ENCODE measurements around the gene SPEM3.
"Not testable (repeated sequence)": the region's sequence is repeated elsewhere in the genome, so short reads cannot be mapped to it uniquely, and the experiment has no call there.

The SPEM3 gene

DNA sequence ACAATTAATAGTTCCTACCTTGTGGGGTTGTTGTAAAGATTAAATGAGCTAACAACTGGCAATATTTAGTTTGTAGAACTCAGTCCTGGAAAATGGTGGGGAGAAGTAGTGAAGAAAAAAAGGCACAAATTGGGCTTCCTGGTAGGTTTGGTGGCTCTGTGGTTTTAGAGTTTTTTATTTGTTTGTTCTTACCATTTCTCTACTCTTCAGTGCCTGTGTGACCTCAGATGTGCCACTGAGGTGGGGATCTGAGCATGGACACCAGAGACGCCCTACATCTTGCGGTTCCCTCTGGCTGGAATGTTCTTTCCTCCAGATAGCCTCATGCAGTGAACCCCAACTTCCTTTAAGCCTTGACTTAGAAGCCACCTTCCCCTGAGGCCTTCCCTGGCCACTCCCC is 43.1 kb downstream of the SPEM3 start:
- no peak for DNase-seq (ENCODE audit: low spot score)

DNA sequence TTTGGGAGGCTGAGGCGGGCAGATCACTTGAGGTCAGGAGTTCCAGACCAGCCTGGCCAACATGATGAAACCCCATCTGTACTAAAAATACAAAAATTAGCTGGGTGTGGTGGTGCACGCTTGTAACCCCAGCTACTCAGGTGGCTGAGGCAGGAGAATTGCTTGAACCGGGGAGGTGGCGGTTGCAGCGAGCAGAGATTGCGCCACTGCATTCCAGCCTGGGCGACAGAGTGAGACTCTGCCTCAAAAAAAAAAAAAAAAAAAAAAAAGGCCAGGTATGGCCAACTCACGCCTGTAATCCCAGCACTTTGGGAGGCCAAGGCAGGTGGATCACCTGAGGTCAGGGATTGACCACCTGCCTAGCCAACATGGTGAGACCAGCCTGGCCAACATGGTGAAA is 46.1 kb downstream of the SPEM3 start:
- DNase-seq (ENCODE audit: low spot score): not testable (repeated sequence)

- no peak for DNase-seq (ENCODE audit: low spot score)
Observed at GRCh38 chr17:7475764-7476422, 47.2 kb downstream of the SPEM3 start.

DNA sequence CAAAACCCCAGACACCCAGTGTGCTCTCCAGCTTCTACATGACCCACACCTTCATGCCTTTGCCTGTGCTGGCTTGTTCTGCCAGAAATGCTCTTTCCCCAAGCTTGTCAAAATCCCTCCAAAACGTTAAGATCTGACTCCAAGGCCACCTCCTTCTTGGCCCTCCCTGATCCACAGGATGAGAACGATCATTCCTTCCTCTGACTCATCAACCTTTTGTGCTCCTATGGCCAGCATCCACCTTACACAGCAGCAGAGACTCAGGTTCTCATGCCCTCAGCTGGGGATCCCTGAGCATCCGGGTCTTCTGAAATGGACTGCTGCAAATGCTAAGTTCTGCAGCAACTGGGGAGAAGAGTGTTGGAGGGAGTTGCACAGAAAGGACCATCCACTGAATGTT is 47.8 kb downstream of the SPEM3 start:
- peak; percentile 44 for DNase-seq (ENCODE audit: low spot score)

- no peak for DNase-seq (ENCODE audit: low spot score)
Observed at GRCh38 chr17:7476951-7477350, 48.3 kb downstream of the SPEM3 start.

GRCh38 chr17:7477392-7478275 is 49.0 kb downstream of the SPEM3 start:
- no peak for DNase-seq (ENCODE audit: low spot score)

DNA sequence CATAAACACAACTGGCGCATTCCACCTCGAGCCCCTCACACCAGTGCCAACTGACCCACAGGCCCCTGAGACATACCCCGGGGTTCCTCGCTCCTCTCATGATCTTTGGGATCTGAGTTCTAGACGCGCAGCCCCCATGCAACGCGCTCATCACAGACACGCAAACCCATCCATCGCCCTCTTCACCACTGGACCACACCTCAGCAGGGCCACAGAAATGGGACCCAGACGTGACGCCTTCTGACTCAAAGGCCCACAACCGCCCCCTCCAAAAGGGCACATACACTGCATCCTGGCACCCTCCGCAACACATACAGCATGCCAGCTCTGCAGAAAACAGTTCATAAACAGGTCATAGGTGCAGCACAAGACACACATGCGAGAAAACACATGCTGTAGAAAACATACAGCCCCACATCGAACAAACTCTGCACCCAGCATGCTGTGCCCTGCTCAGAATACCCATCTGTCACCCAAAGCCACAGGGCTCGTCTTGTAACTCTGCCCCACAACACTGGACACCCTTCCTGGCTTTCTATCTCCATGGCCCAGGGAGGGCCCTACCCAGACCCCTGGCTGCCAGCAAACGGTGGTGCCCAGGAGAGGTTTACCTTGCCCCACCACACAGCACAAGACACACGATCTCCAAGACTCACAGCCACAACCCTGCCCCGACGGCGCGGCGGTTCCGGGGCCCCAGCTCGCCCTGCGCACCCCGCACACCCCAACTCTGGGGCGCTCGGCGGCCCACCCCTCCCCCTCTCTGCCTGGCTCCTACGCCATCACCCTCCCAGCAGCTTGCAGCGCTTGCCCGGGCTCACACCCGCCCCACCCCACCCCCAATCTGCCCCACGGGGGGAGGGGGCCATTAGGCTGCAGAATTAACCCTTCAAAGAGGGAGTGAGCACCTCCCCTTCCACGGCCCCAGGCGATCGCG is 49.9 kb downstream of the SPEM3 start:
- DNase-seq (ENCODE audit: low spot score): peak; percentile 38

DNA sequence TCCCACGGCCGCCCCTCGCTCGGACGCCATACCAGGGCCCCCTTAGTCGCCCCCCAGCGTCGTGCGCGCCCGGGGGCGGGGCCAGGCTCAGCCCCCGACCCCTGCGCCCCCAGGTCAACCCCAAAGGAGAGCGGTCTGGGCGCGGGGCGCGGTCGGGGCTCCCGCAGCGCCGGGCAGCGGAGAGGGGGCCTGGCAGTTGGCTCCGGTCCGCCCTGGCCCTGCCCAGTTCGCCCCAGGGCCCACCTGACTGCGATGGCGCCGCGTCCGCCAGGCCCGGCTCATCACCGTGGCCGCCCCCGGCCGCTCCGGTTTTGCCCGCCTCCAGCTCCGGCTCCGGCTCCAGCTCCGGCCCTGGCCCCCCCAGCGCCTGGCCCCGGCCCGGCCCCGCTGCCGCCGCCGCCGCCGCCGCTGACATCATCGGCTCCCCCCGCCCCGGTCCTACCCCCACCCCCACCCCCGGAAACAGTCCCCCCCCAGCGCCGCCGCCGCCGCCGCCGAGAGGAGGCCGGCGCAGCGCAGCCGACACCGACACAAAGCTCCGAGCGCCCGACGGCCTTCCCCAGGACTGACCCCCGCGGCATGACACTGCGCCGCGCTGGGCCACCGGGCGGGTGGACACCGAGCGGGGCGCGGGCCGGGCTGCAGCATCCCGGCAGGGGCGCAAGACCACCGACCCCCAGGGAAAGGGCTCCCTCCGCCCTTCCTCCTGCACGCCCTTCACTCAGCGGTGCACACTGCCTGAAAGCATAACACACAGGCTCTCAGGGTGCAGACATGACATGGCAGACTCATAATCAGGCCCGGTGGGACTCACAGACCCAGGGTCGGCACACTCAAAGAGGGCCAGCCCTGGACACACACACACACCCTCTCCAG is 50.8 kb downstream of the SPEM3 start, which contains the start of gene ZBTB4:
ZBTB4 (minus strand) TSS at position 419 of the 876 bp plus-strand sequence. CDS start 12,830 bp downstream, outside the sequence.
- DNase-seq (ENCODE audit: low spot score): peak; percentile 66

- DNase-seq (ENCODE audit: low spot score): no peak
Observed at GRCh38 chr17:7480089-7480384, 51.4 kb downstream of the SPEM3 start.

DNA sequence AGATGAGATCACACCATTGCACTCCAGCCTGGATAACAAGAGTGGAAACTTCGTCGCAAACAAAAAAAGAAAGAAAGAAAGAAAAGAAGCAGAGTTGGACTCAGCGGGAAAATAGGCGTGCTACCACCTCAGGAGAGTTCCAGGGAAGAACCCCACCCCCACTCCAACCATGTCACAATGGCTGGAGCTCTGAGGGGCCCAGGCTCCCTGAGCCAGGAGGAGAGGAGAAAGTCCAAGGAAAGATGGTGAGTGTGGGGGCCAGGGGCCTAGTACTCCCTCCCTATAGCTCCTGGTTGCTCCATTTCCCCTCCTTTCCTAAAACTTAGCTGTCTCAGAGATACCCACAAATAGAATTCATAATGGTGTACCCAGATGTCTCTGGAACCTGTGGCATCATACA is 52.6 kb downstream of the SPEM3 start, which contains the start of gene SLC35G6:
SLC35G6 (plus strand) TSS at position 172 of the 400 bp plus-strand sequence; CDS start at position 243, 71 bp downstream.
- not testable (repeated sequence) for DNase-seq (ENCODE audit: low spot score)

- not testable (repeated sequence) for DNase-seq (ENCODE audit: low spot score)
Observed at GRCh38 chr17:7481842-7482741, 53.4 kb downstream of the SPEM3 start.

Measured in SW480 (cell line).